ENCODE measurements around the gene GPBP1.
"Not testable (repeated sequence)": the region's sequence is repeated elsewhere in the genome, so short reads cannot be mapped to it uniquely, and the experiment has no call there.

The GPBP1 gene

DNA sequence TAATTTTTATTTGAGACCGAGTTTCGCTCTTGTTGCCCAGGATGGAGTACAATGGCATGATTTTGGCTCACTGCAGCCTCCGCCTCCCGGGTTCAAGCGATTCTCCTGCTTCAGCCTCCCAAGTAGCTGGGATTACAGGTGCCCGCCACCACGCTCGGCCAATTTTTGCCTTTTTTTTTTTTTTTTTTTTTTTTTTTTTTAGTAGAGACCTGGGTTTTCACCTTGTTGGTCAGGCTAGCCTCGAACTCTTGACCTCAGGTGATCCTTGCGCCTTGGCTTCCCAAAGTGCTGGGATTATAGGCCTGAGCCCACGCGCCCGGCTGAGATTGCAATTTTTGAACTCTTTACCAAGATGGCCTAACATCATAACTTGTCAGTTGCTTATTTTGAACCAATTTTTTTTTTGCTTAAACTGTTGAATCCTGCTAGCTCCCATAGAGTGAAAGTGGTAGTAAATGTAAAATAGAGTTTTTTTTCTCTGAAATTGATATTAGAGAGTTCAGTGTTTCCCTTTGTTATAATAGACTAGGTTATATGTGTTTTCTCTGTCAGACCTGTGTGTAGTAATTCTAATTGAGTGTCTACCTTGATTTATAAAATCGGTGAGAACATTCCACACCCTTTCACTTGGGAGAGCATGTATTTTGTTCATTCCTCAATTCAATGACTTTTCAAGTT, 3.8 kb downstream of the GPBP1 start:
- no peak for DNase-seq

DNA sequence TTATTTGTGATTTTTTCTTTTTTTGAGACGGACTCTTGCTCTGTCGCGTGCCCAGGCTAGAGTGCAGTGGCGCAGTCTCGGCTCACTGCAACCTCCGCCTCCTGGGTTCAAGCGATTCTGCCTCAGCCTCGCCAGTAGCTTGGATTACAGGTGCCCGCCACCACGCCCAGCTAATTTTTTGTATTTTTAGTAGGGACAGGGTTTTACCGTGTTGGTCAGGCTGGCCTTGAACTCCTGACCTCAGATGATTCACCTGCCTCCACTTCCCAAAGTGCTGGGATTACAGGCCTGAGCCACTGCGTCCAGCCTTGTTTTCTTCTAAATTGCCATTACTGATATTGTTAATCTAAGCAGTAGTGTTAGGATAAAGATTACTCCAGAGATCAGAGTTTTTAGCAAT, 4.4 kb downstream of the GPBP1 start:
- DNase-seq: not testable (repeated sequence)

DNA sequence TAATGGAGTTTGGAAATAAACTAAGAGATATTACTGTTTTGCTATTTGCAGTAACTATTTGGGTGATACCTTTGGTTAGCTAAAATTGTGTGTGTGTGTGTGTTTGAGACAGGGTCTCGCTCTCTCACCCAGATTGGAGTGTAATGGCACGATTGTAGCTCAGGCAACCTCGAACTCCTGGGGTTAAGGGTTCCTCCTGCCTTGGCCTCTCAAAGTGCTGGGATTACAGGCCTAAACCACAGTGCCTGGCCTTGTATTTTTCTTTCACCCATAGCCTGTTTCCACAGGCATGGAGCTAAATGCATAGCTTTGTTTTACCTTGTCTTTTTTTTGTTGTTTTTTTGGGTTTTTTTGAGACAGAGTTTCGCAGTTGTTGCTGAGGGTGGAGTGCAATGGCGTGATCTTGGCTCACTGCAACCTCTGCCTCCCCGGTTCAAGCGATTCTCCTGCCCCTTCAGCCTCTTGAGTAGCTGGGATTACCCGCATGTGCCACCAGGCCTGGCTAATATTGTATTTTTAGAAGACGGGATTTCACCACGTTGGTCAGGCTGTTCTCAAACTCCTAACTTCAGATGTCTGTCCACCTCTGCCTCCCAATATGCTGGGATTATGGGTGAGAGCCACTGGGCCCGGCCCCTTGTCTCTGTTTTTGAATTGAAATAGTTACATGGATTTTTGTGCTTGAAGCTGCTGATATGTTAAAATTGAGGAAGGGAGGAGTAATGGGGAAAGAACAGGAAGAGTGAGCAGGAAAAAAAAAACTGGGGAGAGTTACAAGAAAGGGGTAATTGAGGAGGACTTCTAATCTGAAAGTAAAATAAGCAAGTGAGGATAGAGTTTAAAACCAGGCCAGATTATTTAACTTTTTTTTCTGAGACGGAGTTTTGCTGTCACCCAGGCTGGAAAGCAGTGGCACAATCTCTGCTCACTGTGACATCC, 5.7 kb downstream of the GPBP1 start:
- DNase-seq: no peak

DNA sequence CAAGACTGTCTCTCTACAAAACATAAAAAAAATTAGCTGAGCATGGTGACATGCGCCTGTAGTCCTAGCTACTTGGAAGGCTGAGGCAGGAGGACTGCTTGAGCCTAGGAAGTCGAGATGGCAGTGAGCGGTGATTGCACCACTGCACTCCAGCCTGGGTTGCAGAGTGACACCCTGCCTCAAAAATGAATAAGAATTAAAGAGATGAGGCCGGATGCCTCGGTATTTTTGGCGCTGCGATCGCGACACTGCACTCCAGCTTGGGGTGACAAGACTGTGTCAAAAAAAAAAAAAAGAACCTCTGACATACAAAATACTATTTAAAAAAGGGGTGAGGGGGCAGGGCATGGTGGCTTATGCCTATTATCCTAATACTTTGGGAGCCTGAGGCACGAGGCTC, 7.3 kb downstream of the GPBP1 start:
- no peak for DNase-seq

DNA sequence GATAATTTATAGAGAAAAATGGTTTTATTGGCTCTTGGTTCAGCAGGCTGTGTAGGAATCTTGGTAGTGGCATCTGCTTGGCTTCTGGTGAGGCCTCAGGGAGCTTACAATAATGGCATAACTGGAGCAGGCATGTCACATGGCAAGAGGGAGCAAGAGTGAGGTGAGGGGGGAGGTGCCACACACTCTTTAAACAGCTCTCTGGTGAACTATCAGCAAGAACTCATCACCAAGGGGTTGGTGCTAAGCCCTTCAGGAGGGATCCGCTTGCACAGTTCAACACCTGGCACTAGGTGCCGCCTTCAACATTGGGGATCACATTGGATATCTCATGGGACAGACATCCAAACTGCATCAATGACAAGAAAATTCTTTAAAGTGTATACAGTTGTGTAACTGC, 10.5 kb downstream of the GPBP1 start:
- DNase-seq: no peak

DNA sequence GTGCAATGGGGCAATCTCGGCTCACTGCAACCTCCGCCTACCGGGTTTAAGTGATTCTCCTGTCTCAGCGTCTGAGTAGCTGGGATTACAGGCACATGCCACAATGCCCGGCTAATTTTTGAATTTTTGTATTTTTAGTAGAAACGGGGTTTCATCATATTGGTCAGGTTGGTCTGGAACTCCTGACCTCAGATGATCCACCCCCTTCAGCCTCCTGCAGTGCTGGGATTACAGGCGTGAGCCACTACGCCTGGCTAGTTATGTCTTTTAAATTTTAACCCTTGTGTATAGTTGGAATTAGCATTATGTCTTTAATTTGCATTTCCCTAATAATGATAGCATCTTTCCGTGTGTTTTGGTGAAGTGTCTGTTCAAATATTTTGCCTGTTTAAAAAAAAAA, 11.5 kb downstream of the GPBP1 start:
- no peak for DNase-seq

DNA sequence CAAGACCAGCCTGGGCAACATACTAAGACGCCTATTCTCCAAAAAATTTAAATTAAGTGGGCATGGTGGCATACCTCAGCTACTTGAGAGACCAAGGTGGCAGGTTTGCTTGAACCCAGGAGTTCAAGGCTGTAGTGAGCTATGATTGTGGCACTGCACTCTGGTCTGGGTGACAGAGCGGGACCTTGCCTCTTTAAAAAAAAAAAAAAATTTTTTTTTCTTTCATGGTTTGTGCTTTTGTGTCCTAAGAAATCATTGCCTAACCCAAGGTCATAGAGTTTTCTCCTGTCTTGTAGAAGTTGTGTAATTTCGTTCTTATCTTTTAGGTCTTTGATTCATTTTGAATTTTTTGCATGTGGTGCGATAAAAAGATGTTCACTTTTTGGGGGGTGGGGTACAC, 12.3 kb downstream of the GPBP1 start:
- no peak for DNase-seq

DNA sequence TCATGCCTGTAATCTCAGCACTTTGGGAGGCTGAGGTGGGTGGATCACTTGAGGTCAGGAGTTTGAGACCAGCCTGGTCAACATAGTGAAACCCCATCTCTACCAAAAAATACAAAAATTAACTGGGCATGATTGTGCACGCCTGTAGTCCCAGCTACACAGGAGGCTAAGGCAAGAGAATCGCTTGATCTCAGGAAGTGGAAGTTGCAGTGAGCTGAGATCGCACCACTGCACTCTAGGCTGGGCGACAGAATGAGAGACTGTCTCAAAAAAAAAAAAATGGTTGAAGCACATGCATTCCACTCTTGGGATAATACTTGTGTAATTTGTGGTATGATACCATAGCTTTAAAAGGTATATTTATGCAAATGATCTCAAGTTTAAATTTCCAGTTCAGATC, 14.1 kb downstream of the GPBP1 start:
- DNase-seq: not testable (repeated sequence)

DNA sequence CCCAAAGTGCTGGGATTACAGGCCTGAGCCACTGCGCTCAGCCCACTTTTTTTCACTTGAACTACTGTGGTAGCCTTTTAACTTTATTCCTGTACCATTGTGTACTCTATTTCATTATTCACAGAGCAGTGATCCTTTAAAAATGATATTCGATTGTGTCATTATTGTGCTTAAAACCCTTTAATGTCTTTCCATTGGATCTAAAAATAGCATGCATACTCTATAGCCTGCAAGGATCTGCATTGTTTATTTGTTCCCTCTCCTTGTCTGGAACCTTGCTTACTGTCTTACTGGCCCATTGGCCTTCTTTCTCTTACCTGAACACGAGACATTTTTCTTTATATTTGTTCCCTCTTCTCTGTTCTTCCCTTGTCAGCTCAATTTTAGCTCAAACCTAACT, 15.7 kb downstream of the GPBP1 start:
- no peak for DNase-seq

DNA sequence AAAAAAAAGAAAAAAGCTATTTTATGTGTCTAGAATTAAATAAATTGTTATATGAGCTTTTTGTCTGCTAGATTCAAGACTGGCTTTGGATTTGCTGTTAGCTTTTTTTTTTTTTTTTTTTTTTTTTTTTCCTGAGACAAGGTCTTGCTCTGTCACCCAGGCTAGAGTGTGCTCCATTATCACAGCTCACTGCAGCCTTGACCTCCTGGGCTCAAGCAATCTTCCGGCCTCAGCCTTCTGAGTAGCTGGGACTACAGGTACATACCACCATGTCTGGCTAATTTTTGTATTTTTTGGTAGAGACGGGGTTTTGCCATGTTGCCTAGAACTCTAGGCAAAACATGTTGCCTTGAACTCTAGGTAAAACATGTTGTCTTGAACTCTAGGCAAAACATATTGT, 16.7 kb downstream of the GPBP1 start:
- no peak for DNase-seq

DNA sequence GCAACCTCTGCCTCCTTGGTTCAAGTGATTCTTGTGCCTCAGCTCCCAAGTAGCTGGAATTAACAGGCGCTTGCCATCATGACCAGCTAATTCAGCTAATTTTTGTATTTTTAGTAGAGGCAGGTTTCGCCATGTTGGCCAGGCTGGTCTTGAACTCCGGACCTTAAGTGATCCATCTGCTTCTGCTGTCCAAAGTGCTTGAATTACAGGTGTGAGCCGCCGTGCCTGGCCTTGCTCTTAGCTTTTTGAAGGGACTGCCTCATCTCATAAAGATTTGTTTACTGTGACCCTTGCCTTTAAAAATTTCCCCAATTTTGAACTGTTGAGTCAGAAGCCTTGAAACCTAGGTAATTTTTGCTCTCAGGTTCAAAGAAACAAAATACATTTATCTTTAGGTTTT, 17.3 kb downstream of the GPBP1 start:
- no peak for DNase-seq

DNA sequence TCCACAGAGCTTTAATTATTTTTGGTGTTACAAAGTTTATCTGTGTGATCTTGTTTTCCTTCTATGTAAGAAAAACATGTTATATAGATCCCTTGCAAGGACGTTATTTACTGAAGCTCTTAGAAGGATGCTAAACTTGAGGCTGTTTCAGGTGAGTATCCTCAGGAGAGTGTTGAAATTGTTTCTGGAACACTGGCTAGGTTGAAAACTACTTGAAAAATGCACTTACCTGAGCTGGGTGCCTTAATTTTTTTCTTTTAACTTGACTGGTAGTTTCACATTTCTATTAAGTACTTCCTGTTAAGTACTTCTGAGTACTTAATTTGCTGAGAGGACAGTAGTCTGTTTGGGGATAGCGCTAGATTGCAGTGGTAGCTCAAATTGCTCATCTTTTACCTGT, 18.1 kb downstream of the GPBP1 start:
- DNase-seq: no peak

DNA sequence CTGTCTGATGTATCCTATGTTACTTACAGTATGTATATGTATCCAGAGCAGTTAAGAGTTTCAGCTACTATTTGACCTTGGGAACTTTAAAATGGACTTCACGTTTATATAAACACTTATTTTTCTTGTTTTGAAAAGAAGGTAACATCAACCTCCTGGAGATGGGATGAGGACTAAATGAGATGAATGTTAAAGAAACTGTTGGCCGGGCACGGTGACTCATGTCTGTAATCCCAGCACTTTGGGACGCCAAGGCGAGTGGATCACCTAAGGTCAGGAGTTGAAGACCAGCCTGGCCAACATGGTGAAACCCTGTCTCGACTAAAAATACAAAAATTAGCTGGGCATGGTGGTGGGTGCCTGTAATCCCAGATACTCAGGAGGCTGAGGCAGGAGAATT, 19.0 kb downstream of the GPBP1 start:
- DNase-seq: not testable (repeated sequence)

DNA sequence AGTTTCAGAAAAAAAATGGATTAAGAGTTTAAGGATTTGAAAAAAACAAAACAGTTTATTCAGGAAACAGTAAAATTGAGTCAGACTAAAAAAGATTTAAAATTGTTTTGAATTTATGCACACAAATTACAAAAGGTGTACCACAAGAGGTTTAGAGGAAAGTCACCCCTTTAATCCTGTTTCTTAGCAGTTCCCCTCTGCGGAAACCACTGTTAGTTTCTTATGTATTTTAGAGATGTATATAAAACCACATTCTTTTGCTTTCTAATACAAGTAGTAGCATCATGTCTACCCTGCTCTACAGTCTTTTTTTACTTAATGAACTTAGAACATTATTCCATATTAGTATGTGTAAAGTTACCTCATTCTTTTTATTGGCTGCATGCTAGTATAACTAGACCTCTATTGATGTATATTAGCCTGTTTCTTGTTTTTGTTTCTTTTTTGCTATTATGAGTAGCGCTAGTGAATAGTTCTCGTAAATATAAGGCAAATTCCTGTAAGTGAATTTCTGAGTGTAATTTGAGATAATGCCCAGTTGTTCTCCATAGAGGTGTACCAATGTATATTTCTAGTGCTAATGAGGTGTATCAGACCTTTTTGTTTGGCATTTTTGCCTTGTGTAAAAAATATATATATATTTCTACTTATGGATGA, 20.0 kb downstream of the GPBP1 start:
- no peak for DNase-seq

DNA sequence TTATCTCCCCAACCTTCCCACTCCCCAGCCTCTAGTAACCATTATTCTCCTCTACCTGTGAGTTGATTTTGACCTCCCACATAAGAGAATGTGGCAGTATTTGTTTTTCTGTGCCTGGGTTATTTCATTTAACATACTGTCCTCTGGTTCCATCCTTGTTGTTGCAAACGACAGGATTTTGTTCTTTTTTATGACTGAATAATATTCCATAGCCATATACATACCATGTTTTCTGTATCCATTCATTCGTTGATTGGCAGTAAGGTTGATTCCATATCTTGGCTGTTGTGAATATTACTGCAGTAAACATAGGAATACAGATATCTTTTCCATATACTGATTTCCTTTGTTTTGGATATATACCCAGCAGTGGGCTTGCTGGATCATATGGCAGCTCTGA, 20.8 kb downstream of the GPBP1 start:
- DNase-seq: no peak

DNA sequence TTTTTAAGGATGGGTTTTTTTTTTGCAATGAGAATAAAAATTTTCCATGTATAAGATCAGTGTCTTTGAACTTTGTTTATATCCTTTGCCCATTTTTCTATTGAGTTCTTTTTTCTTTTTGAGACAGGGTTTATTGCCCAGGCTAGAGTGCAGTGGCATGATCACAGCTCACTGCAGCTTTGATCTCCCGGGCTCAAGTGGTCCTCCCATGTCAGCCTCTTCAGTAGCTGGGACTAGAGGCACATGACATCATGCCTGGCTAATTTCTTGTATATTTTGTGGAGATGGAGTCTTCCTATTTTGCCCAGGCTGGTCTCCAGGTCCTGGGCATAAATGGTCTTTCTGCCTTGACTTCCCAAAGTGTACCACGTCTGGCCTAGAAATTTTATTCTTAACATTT, 21.2 kb downstream of the GPBP1 start:
- DNase-seq: no peak

DNA sequence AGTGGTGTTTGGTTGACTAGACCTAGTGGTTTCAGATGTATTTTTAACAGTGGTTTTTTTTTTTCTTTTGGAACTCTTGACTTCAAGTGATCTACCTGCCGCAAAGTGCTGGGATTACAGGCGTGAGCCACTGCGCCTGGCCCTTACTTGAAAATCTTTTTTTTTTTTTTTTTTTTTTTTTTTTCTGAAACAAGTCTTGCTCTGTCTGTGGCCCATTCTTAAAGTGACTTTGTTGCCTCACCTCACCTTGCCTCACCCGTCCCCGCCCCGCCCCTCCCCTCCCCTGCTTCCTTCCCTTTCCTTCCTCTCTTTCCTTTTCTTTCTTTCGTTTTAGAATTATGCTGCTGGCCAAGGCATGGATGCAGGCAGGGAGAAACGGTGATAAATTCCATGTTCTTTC, 26.0 kb downstream of the GPBP1 start:
- no peak for DNase-seq

DNA sequence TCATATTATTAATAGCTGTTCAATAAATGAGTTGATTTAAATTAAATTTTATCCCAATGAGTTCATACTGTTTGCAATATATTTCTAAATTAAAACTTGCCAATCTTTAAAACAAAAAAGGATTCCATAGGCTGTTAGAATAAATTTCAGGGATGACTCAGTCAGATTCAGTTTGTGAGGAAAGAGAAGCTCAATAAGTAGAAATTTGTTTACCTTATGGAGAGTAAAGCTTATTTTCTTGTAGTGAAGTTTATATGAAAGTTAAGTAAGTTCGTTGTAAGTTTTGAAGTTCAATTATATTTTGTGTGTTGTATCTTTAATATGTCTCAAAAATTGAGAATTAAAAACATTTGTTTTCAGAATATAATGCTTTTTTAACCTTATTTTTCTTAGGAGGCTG, 29.0 kb downstream of the GPBP1 start:
- no peak for DNase-seq

DNA sequence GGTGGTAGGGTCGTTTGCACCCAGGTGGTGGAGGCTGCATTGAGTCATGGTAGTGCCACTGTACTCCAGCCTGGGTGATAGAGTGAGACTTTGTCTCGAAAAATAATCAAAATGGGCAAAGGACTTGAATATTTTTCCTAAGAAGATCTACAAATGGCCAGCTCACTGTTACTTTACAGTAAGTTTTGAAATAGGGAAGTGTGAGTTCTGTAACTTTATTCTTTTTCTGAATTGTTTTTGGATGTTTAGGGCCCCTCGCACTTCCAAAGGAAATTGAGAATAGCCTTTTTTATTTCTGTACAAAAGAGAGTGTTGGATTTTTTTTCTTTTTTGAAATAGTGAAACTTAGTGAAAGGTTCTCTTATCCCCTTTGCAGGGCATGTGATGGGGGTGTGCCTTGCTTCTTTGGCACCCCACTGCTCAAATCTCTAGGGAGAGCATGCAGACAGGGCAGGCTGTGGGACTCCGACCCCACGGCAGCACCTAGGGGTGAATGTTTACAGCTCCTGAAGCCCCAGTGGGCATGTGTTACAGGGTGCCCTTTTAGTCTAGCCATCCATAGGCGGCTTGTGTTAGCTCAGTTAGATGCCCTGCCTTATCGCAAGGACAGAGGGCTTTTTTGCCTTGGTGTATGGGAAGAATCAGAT, 33.3 kb downstream of the GPBP1 start:
- DNase-seq: no peak

DNA sequence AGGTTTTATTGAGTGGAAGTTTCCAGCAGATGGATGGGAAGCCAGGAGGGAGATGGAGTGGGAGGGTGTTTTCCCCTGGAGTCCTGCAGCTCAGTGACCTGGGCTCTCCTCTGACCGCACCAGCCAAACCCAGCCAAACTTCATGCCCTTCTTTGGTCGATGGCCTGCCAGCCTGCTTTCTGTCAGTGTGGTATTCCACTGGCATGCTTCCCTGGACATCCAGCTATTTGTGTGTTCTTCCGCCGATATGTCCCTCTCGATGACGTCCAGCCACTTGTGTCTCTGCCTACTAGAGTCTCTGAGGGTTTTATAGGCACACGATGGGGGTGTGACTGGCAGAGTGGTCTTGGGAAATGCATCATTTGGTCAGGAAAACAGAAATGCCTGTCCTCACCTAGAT, 33.8 kb downstream of the GPBP1 start:
- no peak for DNase-seq

DNA sequence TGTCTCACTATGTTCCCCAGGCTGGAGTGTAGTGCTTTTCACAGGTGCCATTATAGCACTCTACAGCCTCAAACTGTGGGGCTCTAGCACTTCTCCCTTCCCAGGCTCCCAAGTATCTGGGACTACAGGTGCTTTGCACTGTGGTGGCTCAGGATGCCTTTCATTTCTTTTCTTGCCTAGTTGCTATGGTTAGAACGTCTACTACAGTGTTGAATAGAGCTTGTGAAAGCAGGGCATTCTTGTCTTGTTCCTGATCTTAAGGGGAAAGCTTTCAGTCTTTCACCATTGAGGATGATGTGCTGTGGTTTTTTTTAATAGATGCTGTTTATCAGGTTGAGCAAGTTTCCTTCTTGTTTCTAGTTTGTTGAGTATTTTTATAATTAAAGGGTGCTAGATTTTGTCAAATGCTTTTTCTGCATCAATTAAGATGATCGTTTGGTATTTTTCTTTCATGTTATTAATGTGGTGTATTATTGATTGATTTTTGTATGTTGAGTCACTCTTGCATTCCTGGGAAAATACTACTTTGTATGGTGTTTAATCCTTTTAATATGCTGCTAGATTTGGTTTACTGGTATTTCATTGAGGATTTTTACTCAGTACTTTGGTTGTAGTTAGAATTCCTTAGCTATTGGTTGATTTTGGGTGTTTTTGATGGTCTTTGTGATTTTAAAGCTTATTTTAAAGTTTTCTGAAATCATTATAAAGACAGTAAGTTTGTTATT, 35.6 kb downstream of the GPBP1 start:
- DNase-seq: no peak

DNA sequence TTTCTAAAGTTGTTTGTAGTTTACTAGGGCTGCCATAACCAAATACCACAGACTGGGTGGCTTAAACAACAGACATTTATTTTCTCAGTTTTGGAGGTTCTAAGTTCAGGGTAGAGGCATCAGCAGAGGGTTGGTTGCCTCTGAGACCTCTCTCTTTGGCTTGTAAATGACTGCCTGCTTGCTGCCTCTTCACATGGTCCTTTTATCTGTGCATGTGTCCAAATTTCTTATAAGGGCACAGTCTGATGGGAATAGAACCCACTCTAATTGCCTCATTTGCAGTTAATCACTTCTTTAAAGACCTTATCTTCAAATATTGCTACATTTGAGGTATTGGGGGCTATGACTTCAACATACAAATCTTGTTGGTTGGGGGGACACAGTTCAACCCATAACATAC, 36.8 kb downstream of the GPBP1 start:
- DNase-seq: no peak

DNA sequence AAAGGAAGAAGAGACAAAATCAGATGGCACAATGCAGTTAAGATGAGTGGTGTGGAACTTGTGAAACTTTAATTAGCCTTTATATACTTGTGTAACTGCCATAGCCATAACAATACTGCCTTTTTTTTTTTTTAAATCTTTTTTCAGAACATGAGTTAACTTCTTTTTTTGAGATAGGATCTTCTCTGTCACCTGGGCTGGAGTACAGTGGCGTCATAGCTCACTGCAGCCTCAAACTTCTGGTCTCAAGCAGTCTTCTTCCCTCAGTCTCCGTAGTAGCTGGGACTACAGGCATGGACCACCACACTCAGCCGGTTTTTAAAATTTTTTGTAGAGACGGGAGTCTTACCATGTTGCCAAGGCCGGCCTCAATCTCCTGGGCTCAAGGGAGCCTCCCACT, 37.2 kb downstream of the GPBP1 start:
- DNase-seq: no peak
